ENCODE data around the gene MAPRE2.

DNA sequence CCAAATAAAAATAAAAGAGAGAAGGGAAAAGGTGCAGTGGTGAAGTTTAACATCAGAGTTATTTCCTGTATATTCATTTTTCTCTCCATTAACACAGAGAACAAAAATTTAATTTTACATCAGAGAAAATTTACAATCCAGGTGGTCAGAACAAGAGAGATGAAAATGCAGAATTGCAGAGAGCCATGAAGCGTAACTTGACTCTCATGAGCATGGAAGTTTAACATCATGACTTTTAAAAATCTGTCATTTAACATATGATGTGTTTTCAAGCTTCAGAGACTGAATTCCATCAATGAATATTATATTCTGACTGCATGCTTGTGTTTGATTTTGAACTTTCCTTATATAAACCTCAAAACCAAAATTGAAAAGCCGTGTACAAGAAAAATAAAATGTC lies 120.3 kb downstream of the MAPRE2 start:
- TF ChIP-seq, protein P1, sequence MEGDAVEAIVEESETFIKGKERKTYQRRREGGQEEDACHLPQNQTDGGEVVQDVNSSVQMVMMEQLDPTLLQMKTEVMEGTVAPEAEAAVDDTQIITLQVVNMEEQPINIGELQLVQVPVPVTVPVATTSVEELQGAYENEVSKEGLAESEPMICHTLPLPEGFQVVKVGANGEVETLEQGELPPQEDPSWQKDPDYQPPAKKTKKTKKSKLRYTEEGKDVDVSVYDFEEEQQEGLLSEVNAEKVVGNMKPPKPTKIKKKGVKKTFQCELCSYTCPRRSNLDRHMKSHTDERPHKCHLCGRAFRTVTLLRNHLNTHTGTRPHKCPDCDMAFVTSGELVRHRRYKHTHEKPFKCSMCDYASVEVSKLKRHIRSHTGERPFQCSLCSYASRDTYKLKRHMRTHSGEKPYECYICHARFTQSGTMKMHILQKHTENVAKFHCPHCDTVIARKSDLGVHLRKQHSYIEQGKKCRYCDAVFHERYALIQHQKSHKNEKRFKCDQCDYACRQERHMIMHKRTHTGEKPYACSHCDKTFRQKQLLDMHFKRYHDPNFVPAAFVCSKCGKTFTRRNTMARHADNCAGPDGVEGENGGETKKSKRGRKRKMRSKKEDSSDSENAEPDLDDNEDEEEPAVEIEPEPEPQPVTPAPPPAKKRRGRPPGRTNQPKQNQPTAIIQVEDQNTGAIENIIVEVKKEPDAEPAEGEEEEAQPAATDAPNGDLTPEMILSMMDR (IDR thresholded peaks at IDR 0.05): no peak
- TF ChIP-seq POLR2A (IDR thresholded peaks at IDR 0.05): no peak

Data from adrenal gland (tissue), 5 donors.